Progenitor cell of endocrine pancreas (in vitro differentiated cells): ENCODE measurements around the gene KCNA2. TPM values are rescaled to one million over a fixed set of nuclear protein-coding genes. Genes with fewer than 3 reads are reported as not detected.

ENCODE experiments used
- DNase-seq: peaks from one replicate; pipeline ENCODE4 v3.0.0; 2021; ENCODE audit warnings: low spot score; ENCODE audit not compliant: unreplicated experiment
- H3K27ac Mint-ChIP-seq: 2 replicates; pipeline ENCODE4 v1.8.0; 2021; ENCODE audit warnings: mild to moderate bottlenecking, moderate library complexity, mixed read lengths
- H3K27me3 Mint-ChIP-seq: 2 replicates; pipeline ENCODE4 v1.8.0; 2021; ENCODE audit warnings: mixed read lengths
- H3K36me3 Mint-ChIP-seq: 2 replicates; pipeline ENCODE4 v1.8.0; 2022; ENCODE audit warnings: mixed read lengths; ENCODE audit not compliant: insufficient read depth
- H3K4me1 Mint-ChIP-seq: 2 replicates; pipeline ENCODE4 v1.8.0; 2021; ENCODE audit warnings: low read depth, mixed read lengths
- H3K4me3 Mint-ChIP-seq: 2 replicates; pipeline ENCODE4 v1.8.0; 2021; ENCODE audit warnings: low read depth, mild to moderate bottlenecking, moderate library complexity, mixed read lengths
- H3K9me3 Mint-ChIP-seq: 2 replicates; pipeline ENCODE4 v1.8.0; 2021; ENCODE audit warnings: low read depth, mixed read lengths
- total RNA-seq: library from RNA; stranded (reverse); gene quantifications from 2 replicates; pipeline ENCODE4 v1.2.1, GENCODE V29; 2021
- TF ChIP-seq, protein P1 (sequence below): fragments of 200-600 bp; sonication (generic); IDR thresholded peaks from one replicate; pipeline ENCODE4 v1.5.0; 2021; ENCODE audit warnings: antibody characterized with exemption, mild to moderate bottlenecking; ENCODE audit not compliant: unreplicated experiment

Gene KCNA2
- total RNA-seq, 1 donor from 2014 or later, result 0.05 TPM

- TF ChIP-seq, protein P1, sequence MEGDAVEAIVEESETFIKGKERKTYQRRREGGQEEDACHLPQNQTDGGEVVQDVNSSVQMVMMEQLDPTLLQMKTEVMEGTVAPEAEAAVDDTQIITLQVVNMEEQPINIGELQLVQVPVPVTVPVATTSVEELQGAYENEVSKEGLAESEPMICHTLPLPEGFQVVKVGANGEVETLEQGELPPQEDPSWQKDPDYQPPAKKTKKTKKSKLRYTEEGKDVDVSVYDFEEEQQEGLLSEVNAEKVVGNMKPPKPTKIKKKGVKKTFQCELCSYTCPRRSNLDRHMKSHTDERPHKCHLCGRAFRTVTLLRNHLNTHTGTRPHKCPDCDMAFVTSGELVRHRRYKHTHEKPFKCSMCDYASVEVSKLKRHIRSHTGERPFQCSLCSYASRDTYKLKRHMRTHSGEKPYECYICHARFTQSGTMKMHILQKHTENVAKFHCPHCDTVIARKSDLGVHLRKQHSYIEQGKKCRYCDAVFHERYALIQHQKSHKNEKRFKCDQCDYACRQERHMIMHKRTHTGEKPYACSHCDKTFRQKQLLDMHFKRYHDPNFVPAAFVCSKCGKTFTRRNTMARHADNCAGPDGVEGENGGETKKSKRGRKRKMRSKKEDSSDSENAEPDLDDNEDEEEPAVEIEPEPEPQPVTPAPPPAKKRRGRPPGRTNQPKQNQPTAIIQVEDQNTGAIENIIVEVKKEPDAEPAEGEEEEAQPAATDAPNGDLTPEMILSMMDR, result no peak
- Mint-ChIP-seq H3K36me3 (no peaks in the 10 kb centered on the region), H3K4me1 (no peaks in the 10 kb centered on the region), H3K27ac (no peak overlapping the region), H3K27me3 (peaks cover 36% of the 10 kb centered on the region), H3K9me3 (no peaks in the 10 kb centered on the region), H3K4me3 (no peak overlapping the region)
- no peak for DNase-seq
These were observed 27.5 kb upstream of the KCNA2 start for GRCh38 chr1:110633646-110634030.

DNA sequence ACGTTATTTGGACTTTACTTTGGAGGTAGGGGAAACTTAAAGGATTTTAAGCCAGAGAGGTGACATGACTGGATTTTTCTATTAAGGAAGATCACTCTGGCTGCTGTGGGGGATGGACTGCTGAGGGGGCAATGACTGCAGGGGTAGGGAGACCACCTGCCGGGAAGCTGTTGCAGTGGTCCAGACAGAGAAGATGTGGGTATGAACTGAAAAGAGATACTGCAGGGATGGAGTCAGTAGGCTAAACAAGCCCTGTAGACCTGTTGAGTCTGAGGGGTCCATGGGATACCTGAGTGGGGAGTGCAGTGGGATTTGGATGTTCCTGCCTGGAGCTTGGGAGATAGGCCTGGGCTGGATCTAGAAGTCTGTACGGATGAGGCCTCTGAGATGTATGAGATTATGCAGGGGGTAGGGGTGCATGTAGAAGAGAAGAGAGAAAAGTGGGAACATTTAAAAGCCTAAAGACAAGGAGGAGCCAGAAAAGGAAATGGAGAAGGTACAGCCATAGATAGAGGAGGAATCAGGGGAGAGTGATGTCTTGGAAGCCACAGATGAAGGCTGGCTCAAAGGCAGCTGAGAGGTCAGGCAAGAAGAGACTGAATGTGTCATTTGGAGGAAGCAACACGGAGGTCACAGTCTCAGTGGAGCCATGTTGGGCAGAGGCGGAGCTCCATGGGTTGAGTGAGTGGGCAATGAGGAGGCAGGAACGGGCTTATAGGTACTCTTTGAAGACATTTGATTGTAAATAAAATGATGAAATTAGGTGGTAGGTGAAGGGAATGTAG lies 25.9 kb upstream of the KCNA2 start:
- no peaks in the 10 kb centered on the region for H3K36me3 Mint-ChIP-seq
- TF ChIP-seq, protein P1, result no peak
- H3K27ac Mint-ChIP-seq, result no peak overlapping the region
- no peak overlapping the region for H3K4me3 Mint-ChIP-seq
- H3K27me3 Mint-ChIP-seq, result peaks cover 49% of the 10 kb centered on the region
- no peak for DNase-seq
- no peaks in the 10 kb centered on the region for H3K4me1 Mint-ChIP-seq
- no peaks in the 10 kb centered on the region for H3K9me3 Mint-ChIP-seq

- Mint-ChIP-seq H3K27ac (no peak overlapping the region), H3K4me1 (no peaks in the 10 kb centered on the region), H3K27me3 (peaks cover 53% of the 10 kb centered on the region), H3K9me3 (no peaks in the 10 kb centered on the region), H3K36me3 (no peaks in the 10 kb centered on the region), H3K4me3 (no peak overlapping the region)
- DNase-seq, result peak; percentile 78
- TF ChIP-seq, protein P1, result peak; percentile 89
These were observed 24.9 kb upstream of the KCNA2 start for GRCh38 chr1:110630839-110631663.

GRCh38 chr1:110628323-110629105 lies 22.4 kb upstream of the KCNA2 start:
- peaks cover 52% of the 10 kb centered on the region for H3K27me3 Mint-ChIP-seq
- H3K9me3 Mint-ChIP-seq, result no peaks in the 10 kb centered on the region
- no peaks in the 10 kb centered on the region for H3K4me1 Mint-ChIP-seq
- no peak overlapping the region for H3K4me3 Mint-ChIP-seq
- H3K36me3 Mint-ChIP-seq, result no peaks in the 10 kb centered on the region
- TF ChIP-seq, protein P1, result no peak
- no peak overlapping the region for H3K27ac Mint-ChIP-seq
- no peak for DNase-seq

DNA sequence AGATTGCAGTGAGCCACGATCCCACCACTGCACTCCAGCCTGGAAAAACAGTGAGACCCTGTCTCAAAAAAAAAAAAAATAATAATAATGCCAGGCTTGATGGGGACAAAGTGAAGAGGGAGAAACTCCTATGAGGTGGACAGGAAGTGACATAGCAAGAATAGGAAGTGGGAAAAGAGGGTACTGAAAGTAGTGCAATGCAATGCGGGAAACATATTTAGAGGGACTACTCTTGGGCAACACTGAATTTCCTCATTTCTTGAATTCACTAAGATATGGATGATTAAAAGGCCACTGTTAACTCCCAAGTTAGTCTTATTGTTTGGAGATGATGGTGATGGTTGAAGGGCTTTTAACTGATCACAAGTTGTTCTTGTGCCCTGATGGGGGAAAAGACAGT lies 21.6 kb upstream of the KCNA2 start:
- Mint-ChIP-seq H3K36me3 (no peaks in the 10 kb centered on the region), H3K27me3 (peaks cover 54% of the 10 kb centered on the region), H3K4me1 (no peaks in the 10 kb centered on the region), H3K9me3 (no peaks in the 10 kb centered on the region), H3K27ac (no peak overlapping the region), H3K4me3 (no peak overlapping the region)
- TF ChIP-seq, protein P1, result no peak
- no peak for DNase-seq
